ENCODE data around the gene ACTR1B.
A peak's percentile ranks its signal among the peaks of the same experiment; 100 is the strongest.
"Not testable (repeated sequence)": the region's sequence is repeated elsewhere in the genome, so short reads cannot be mapped to it uniquely, and the experiment has no call there.

ACTR1B gene

DNA sequence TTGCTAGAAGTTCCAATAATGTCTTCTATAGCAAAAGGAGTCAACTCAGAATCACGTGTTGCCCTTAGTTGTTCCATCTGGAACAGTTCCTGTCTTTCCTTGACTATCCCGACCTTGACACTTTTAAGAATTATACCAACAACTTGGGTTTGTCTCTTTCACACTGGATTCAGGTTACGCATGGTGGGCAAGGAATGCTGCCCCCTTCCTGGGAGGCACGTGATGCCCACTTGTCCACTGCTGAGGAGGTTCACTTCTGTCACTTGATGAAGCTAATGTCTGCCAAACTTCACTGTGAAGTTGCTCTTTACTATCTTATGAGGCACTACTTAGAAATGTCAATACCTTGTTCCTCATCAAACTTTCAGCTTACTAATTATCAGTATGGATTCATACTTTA lies 12.7 kb downstream of the ACTR1B start:
- peaks cover 0 to 11% (median 9%) of the 10 kb centered on the region in 4 donors for H3K4me1 ChIP-seq
- peak in 1 of 2 donors; percentile 17 for DNase-seq
- H3K9me3 ChIP-seq: peaks cover 0 to 6% (median 0%) of the 10 kb centered on the region in 3 donors
- peaks cover 33 to 67% (median 50%) of the 10 kb centered on the region in 3 donors for H3K36me3 ChIP-seq
- intact Hi-C loops (cut with DNase I; ENCODE audit: low total_unique reads): no loop called here
- TF ChIP-seq, protein P1, sequence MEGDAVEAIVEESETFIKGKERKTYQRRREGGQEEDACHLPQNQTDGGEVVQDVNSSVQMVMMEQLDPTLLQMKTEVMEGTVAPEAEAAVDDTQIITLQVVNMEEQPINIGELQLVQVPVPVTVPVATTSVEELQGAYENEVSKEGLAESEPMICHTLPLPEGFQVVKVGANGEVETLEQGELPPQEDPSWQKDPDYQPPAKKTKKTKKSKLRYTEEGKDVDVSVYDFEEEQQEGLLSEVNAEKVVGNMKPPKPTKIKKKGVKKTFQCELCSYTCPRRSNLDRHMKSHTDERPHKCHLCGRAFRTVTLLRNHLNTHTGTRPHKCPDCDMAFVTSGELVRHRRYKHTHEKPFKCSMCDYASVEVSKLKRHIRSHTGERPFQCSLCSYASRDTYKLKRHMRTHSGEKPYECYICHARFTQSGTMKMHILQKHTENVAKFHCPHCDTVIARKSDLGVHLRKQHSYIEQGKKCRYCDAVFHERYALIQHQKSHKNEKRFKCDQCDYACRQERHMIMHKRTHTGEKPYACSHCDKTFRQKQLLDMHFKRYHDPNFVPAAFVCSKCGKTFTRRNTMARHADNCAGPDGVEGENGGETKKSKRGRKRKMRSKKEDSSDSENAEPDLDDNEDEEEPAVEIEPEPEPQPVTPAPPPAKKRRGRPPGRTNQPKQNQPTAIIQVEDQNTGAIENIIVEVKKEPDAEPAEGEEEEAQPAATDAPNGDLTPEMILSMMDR (IDR thresholded peaks at IDR 0.05): no peak
- no peak overlapping the region for H3K4me3 ChIP-seq
- no peaks in the 10 kb centered on the region for H3K27me3 ChIP-seq
- H3K27ac ChIP-seq: no peak overlapping the region

DNA sequence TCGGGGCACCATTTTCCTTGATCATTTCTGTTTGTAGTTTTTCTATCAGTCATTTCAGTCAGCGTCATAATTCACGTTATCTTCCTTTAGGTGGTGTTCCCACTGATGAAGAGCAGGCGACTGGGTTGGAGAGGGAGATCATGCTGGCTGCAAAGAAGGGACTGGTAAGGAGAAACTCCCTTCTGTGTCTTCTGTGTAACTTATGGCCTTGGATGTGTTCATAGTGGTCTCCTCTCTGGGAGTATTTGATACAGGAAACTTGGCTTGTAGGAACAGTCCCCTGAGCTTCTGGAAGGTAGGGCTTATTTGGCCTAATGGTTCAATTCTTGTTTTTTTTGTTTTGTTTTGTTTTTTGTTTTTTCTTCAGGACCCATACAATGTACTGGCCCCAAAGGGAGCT lies 16.9 kb downstream of the ACTR1B start:
- H3K4me3 ChIP-seq: peak overlapping the region; percentile 98 to 99
- peak overlapping the region in 1 of 2 donors; percentile 94 for H3K27ac ChIP-seq
- TF ChIP-seq, protein P1 (IDR thresholded peaks at IDR 0.05): no peak
- peaks cover 0 to 17% (median 14%) of the 10 kb centered on the region in 4 donors for H3K4me1 ChIP-seq
- no peak for DNase-seq
- peaks cover 24 to 39% (median 28%) of the 10 kb centered on the region in 3 donors for H3K36me3 ChIP-seq
- intact Hi-C loops (cut with DNase I; ENCODE audit: low total_unique reads): loop anchor here (2.0 kb wide), 1 partner anchor 16 kb away; no protein-coding TSS in a partner anchor
- no peaks in the 10 kb centered on the region for H3K9me3 ChIP-seq
- H3K27me3 ChIP-seq: no peaks in the 10 kb centered on the region

DNA sequence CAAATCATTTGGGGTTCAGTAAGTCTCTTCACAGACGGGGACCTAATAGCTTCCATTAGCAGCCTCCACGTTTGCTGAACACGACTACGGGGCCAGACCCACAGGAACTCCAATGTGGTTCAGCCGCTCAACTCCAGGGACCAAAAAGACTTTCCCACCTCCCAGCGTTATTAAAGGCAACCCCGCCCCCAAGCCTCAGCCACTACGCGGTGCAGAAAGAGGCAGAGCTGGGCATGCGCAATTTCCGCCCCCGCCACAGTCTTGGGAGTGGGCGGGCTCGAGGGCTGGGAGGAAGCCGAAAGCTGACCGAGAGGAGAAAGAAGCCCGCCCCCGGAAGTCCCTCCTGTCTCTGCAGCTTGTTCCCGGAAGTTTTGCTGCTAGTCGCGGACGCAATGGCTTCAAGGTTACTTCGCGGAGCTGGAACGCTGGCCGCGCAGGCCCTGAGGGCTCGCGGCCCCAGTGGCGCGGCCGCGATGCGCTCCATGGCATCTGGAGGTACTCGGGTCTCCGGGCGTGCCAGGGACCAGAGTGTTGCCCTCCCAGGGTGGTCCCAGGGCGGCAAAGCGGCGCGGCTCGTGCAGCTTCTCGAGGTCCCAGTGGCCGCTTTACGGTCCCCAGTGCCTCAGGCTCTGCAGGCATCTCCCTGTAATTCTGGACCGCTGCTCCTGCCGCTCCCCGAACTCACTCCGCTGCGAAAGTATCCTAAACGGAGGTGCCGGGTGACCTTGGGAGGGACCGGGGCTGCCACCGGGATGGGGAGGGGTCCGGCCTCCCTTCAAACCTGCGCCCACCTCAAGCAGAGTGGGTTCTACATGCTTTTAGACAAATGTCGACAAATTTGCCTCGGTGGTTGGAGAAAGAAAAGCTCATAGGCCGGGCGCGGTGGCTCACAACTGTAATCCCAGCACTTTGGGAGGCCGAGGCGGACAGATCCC lies 17.9 kb downstream of the ACTR1B start, which contains the start of gene COX5B:
Gene COX5B, plus strand, starts transcription at position 368 of the 935 bp plus-strand sequence. Its CDS starts 25 bp downstream, at position 393.
- H3K4me1 ChIP-seq: peaks cover 0 to 17% (median 14%) of the 10 kb centered on the region in 4 donors
- peak; percentile 99 for DNase-seq
- no peaks in the 10 kb centered on the region for H3K9me3 ChIP-seq
- TF ChIP-seq, protein P1 (IDR thresholded peaks at IDR 0.05): peak in 1 of 2 experiments; percentile 19
- H3K27me3 ChIP-seq: no peaks in the 10 kb centered on the region
- intact Hi-C loops (cut with DNase I; ENCODE audit: low total_unique reads): loop anchor here (2.0 kb wide), 1 partner anchor 17 kb away; no protein-coding TSS in a partner anchor
- peak within 1 kb of the TSS; percentile 98 to 99 for H3K4me3 ChIP-seq
- peaks cover 24 to 39% (median 28%) of the 10 kb centered on the region in 3 donors for H3K36me3 ChIP-seq
- H3K27ac ChIP-seq: peak within 1 kb of the TSS; percentile 88 to 94

DNA sequence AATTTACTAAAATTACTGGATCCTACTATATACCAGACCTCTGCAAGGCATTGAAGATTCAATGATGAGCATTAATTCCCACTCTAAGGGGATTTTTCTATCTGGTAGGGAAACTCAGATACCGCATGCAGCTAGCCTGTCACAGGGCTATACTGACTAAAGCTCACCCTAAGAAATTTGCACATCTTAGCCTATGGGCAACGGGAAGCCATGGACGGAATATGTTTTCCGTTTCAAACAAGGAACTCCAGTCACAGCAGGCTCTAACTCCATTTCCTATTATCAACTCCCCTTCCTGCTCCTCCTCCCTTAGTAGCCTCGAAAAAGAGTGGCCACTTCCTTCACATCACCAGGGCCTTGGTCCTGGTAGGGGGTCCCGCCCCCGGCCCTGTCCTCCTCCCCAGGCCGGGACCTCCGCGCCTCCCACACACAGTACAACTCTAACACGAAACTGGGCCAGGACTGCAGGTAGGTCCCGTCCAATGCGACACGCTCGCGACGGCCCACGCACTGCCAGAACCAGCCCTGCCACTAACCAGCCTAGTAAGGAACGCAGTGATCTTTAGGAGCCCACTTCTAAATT lies 18.6 kb downstream of the ACTR1B start:
- H3K4me1 ChIP-seq: peaks cover 0 to 17% (median 14%) of the 10 kb centered on the region in 4 donors
- peaks cover 24 to 34% (median 28%) of the 10 kb centered on the region in 3 donors for H3K36me3 ChIP-seq
- TF ChIP-seq, protein P1 (IDR thresholded peaks at IDR 0.05): no peak
- H3K27me3 ChIP-seq: no peaks in the 10 kb centered on the region
- H3K27ac ChIP-seq: peak overlapping the region; percentile 88 to 94
- H3K4me3 ChIP-seq: peak overlapping the region; percentile 98 to 99
- no peaks in the 10 kb centered on the region for H3K9me3 ChIP-seq
- DNase-seq: peak in 1 of 2 donors; percentile 37
- intact Hi-C loops (cut with DNase I; ENCODE audit: low total_unique reads): no loop called here

DNA sequence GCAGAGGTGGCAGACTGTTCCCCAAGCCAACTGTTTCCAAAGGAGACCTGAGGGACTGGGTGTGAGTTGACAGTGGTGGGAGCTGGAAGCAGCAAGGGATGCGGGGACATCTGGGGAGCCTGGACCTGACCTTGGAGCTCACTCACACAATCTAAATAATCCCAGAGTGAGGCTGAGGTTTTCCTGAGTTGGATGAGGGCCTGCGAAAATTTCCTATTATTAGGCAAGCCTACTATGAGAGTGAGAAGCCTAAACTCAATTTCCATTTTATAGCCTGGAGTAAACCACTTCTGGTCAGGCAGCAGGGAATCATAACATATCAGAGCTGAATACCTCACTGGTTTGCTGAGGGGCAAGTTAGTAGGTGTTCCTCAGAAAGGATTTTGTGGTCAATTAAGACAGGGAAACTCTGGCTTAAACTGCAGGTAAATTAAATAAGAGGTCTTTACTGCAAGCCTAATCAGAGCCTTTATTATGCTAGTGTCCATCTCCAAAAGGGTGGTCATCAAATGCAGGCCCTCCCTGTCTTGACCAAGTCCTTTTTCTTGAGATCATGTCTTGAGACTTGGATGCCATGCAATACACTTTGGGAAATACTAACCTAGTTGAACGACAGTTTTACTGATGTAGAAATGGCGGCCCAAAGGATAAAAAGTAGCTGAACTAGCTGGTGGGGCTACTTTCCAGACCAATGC lies 19.7 kb downstream of the ACTR1B start:
- TF ChIP-seq, protein P1 (IDR thresholded peaks at IDR 0.05): no peak
- H3K4me3 ChIP-seq: no peak overlapping the region
- peak overlapping the region in 1 of 2 donors; percentile 94 for H3K27ac ChIP-seq
- H3K27me3 ChIP-seq: no peaks in the 10 kb centered on the region
- peaks cover 20 to 24% (median 22%) of the 10 kb centered on the region in 3 donors for H3K36me3 ChIP-seq
- intact Hi-C loops (cut with DNase I; ENCODE audit: low total_unique reads): no loop called here
- no peaks in the 10 kb centered on the region for H3K9me3 ChIP-seq
- DNase-seq: no peak
- peaks cover 0 to 17% (median 14%) of the 10 kb centered on the region in 4 donors for H3K4me1 ChIP-seq

DNA sequence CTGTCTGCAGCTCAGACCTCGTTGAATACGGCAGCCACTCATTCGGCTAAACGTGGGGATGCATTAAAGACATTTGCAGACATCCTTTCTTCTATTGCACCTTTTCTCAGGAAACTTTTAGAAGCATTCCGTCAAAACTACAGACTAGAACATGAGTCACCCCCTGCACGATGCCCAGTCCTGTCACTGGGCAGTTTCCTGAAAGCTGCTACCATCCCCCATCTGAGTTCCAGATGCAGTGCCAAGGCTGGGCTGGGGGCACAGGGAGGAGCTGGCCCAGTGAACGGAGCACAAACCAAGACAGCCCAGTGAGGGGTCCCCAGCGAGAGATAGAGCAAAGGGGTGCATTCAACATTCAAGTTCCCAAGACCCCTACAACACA lies 37.8 kb downstream of the ACTR1B start:
- H3K4me3 ChIP-seq; H3K4me1 ChIP-seq; H3K27ac ChIP-seq; intact Hi-C loops (cut with DNase I; ENCODE audit: low total_unique reads); DNase-seq; H3K9me3 ChIP-seq; H3K36me3 ChIP-seq; H3K27me3 ChIP-seq: not testable (repeated sequence)

DNA sequence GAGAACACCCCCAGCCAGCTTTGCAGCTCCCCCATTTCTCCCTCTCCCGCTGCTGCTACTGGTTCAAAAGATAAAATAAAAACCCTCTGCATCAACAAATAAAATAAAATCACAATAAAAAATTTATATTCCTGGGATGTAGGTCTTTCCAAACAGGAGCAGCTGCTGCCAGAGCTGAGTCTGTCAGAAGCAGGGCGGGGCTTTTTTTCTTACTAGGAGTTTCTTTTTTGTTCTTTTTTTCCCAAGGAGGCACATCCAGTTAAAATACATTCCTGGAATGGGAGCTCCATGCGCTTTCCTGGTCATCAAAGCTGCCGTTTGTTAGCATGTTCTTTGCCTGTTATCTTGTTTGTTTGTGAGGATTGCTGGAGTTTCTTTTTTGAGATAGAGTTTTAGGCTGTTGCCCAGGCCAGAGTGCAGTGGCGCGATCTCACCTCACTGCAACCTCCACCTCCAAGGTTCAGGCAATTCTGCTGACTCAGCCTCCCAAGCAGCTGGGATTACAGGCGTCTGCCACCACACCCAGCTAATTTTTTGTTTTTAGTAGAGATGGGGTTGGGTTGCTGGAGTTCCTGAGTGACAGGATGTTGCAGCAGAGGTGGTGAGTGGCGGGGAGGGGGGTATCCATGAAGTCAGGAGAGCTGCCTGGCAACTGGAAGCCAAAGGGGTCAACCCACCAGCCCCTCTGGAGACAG lies 38.3 kb downstream of the ACTR1B start:
- intact Hi-C loops (cut with DNase I; ENCODE audit: low total_unique reads); H3K4me3 ChIP-seq; H3K36me3 ChIP-seq; H3K27me3 ChIP-seq; H3K4me1 ChIP-seq; H3K27ac ChIP-seq; DNase-seq; H3K9me3 ChIP-seq: not testable (repeated sequence)
